HG03457 (cell line): Measurements from ENCODE around the gene RALGAPB.
"Not testable (repeated sequence)": the region's sequence is repeated elsewhere in the genome, so short reads cannot be mapped to it uniquely, and the experiment has no call there.

ENCODE experiments used
- ATAC-seq: cut with Tn5 transposase; IDR thresholded peaks from one replicate; pipeline ENCODE4 v1.9.1; 2021; ENCODE audit warnings: moderate number of reproducible peaks; ENCODE audit not compliant: unreplicated experiment

RALGAPB gene

DNA sequence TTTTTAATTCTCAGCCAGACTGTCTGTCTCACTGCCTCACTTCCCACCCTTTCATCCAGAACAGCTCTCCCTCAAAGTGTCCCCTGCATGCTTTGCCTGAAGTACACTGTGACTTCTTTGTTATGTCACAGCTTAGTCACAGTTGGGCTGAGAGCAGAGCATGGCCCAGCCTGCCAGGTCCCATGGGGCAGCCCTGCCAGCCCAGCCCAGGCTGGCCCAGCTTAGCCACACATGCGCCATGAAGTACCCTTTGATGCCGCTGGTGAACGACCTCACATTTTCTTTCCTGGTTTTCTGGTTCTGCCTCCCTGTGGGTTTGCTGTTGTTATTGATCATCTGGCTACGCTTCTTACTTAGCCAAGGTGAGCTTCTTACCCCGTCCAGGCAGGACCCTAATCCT is 108.4 kb downstream of the RALGAPB start, which contains the start of gene ADIG:
ADIG (plus strand) TSS at position 185 of the 400 bp plus-strand sequence; CDS start at position 239, 54 bp downstream.
- ATAC-seq: no peak

DNA sequence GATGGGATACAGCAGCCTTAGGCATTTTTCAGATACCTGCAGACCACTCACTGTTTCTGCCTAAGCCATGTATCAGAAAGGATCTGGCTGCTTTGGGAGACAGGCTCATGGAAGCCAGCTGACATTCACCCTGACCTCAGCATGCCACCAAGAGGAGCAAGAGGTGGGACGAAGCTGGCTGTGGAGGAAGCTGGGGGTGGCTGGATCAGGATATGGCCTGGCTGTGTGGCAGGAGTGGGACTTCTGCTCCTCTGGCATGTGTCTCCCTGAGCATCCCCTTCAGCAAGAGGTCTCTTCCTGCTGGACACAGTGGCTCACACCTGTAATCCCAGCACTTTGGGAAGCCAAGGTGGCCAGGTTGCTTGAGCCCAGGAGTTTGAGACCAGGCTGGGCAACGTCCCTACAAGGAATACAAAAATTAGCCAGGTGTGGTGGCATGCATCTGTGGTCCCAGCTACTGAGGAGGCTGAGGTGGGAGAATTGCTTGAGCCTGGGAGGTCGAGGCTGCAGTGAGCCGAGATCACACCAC is 109.3 kb downstream of the RALGAPB start:
- no peak for ATAC-seq

DNA sequence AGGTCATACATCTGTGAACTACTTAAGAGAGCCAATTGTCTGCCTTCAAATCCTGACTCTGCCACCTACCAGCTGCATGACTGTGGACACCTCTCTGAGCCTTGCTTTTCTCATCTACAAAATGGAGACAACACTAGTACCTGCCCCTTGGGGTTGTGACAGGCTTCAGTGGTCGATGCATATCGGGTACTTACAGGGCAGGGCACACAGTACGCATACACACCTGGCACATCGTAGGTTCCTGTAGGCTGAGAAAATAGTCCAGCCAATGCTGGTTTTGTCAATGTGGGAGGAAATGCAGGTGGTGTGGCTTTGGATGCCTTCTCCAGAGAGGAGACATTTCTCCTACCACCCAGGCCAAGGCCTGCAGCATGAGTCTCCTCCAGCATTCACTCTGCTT is 110.7 kb downstream of the RALGAPB start:
- ATAC-seq: no peak

DNA sequence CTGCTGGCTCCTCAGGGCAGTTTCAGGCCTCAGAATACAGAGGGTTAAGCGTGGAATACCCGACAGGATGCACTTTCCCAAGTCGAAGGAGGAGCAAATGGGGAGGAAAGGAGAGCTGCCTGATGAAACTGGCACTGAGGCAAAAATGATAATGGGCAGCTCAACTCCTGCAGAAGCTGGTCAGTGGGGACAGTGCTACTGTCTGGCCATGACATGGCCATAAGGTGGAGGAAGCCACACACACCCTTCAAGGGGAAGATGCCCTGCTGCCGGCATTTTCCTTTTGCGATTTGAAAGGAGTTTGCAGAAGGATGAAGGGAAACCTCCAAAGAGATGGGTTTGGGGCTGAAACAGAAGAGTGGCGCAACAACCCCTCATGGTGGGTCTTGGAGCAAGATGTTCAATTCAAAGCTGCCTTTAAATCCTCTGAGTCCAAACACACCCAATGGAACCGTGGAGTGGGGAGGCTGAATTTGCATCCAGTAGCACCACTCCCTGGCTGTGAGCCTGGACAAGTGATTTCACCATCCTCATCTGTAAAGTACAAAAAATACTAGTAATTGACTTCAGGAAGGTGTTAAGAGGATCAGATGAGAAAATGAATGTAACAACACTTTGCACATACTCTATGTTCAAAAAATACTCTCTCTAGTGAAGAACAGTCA is 111.6 kb downstream of the RALGAPB start:
- no peak for ATAC-seq

DNA sequence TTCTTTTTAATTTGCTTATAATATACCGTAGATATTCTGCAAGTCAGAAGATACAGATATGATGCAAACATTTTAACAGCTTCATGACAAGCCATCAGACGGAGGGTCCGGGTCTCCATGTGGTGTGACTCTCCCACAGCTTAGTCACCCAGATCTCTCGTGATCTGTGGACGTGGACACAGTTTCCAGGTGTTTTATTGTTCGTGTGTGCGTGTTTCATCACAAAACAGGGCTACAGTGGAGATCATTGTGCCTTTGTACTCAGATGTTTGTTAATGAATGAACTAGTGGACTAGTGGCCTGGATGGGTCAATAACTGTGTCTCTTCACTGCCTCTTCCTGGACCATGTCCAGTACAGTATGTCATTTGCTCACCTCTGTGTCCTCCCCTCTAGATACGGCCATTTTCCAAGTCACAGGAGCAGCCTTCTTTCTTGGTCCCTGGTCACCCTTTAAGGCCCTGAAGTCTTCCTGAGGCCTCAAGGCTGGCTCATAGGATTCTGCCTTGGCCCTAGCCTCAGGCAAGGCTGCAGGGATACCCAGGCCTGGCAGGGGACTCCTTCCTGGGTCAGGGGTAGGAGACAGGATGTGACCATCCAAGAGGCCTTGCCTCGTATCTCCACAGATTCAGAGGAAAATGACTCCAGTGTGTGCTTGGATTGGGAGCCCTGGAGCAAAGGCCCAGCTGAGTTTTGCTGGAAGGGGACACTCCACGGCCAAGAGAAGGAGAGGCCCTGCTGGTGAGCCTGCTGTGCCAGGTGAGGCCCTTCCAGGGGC is 112.9 kb downstream of the RALGAPB start:
- no peak for ATAC-seq

DNA sequence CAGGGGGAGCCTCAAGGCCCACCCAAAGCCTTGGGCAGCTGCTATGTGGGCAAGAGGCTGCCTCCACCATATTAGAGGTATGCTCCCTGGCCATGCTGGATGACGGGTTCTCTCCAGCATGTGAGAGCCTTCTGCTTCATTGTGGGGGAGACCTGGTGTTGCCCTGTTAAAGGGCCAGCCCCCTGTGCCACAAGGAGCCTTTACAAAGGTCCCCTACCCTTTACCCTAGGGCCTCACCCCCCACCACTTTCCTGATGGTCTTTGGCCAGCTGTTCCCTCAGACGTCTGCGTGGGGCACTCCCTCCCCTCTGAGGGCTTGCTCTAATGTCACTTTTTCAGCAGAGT is 113.5 kb downstream of the RALGAPB start:
- ATAC-seq: no peak

DNA sequence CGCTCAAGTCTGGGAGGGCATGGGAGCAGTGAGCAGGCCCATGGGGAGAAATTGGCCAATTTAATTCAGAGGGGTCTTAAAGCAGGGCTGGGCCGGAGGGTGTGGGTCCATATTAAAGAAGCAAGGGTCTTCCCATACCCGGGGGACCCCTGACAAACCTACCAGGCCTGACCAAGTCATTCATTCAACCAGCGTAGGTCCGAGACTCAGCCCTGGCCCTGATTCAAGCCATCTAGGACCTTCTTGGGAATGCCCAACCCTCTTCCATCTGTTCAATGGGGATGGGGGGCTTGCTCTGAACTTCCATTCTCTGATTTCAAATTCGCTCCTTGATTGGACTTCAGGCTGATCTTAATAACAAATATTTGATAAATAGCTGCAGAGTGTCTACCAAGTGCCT is 115.7 kb downstream of the RALGAPB start:
- ATAC-seq: no peak

DNA sequence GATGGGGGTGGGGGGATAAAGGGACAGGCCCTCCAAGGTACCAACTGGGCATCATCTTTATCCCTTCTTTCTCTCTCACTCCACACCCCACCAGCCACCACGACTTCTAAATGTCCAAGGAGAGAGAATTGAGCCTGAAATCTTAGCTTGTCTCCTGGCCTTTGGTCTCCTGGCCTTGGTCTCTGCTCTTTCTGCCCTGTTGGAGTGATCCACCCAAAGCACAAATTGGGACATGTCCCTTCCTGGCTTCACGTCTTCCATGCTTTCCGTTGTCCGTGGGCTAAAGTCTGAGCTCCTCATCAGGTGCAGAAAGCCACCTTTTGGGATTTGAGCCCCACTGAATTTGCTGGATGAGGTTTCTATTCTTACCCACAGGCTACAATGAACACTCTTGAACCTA is 116.7 kb downstream of the RALGAPB start:
- ATAC-seq: no peak

DNA sequence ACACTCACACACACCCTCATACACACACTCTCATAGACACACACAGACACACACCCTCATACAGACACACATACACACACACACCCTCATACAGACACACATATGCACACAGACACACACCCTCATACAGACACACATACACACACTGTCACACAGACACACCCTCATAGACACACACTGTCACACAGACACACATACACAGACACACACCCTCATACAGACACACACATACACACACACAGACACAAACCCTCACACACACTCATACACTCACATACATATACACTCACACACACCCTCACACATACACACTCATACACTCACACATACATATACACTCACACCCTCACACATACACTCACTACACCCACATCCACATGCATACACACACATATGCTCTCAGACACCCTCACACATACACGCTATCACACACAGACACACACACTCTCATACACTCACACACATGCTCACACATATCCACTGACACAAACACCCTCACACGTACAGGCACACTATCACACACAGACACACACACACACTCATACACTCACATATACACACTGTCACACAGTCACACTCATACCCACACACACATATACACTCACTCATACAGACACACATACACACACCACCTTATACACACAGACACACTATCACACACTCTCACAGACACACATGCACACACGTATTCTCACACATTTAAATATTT is 117.5 kb downstream of the RALGAPB start:
- no peak for ATAC-seq

DNA sequence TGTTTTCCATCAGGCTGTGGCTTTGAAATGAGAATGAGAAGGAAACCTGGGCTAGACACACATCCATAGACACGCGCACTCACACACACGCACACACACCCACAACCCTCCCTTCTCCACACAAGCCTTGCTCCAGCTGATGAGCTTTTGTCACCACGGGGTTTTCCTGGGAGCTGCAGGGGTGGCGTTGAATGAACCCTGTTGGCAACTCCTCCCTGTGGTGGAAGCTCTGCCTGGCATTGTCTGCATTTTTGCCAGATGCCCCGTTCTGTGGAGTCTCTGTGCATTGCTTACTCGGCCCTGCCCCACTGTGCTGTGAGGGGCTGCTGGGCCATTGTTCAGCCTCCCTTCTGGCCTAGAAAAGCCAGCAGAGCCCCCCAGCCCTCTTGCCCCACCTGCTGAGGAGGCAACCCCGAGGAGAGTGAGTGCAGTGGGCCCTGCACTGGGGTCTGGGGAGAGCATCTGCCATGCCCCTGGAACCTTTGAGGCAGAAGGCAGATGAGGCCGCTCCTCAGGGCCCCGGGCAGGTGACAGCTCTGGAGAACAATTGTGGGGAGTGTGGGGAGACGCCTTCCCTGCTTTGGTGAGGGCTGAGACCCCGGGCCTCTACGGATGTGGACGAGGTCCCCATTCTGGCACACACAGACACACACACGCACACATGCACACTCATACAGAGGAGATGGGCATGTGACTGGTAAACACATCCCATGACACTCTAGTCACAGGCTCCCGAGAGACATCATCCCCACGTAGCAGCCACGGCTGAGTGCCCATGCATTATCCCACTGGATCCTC is 118.2 kb downstream of the RALGAPB start:
- no peak for ATAC-seq

DNA sequence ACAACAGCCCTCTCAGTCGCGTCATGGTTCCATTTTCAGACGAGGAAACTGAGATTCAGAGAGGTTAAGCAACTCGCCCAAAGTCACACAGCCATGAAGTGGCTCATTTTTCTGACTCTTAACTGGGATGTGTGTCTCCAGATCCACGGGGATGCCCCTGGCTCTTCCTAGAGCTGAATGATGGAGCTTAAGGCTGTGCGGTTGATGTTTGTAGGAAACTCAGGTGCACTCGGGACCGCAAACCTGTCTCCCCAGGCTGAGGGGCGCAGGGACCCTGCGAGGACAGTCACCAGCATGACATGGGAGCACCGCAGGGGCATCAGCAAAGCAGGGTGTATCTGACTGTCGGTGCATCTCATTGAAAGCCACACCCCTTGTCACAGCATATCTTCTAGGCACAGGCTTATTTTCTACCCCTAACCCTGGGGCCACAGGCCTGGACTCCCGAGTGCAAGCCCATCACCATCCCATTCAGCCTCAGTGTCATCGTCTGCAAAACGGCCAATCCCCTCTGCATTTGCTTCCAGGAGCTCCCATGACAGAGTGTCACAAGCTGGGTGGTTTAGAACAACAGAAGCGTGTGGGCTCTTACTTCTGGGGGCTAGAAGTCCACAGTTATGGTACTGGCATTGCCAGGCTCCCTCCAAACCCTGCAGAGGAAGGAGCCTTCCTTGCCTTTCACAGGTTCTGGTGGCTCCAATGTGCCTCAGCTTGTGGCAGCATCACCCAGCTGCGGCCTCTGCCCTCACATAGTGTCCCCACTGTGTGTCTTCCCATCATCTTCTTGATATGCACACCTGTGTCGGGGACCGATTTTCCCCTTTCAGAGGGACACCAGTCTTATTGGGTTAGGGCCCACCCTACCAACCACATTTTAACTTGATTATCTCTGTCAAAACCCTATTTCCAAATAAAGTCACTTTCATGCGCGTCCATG is 119.1 kb downstream of the RALGAPB start:
- no peak for ATAC-seq

DNA sequence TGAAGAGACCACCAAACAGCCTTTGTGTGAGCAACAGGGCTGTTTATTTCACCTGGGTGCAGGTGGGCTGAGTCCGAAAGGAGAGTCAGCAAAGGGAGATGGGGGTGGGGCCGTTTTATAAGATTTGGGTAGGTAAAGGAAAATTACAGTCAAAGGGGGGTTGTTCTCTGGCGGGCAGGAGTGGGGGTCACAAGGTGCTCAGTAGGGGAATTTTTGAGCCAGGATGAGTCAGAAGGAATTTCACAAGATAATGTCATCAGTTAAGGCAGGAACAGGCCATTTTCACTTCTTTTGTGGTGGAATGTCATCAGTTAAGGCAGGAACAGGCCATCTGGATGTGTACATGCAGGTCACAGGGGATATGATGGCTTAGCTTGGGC is 119.8 kb downstream of the RALGAPB start:
- ATAC-seq: not testable (repeated sequence)

DNA sequence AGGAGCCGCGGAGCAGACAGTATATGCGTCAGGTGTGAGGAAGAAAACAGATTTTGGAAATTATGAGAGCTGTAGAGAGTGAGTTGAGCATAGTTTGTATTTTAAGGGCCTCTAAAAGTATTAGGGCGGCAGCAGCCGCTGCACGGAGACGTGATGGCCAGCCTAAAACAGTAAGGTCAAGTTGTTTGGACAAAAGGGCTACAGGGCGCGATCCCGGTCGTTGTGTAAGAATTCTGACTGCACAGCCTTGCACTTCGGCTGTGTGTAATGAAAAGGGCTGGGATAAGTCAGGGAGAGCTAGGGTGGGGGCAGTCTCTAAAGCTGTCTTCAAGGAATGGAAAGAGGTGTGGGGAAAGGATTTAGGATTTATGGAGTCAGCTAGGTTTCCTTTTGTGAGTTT is 121.6 kb downstream of the RALGAPB start:
- ATAC-seq: not testable (repeated sequence)

DNA sequence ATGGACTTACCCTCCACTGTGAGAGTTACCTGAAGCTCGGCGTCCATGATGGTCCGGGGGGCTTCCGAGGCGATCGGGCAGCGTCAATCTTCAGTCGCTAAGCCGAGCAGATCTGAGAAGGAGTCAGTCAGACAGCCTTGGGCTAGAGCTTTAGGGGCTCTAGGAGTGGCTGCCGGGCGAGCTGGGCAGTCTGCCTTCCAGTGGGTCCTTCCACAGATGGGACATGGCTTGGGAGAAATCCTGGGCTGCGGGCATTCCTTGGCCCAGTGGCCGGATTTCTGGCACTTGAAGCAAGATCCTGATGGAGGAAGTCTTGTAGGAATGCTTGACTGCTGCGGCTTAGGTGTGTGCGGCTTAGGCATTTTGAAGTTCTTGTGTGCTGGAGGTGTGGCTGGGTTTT is 123.2 kb downstream of the RALGAPB start:
- not testable (repeated sequence) for ATAC-seq

DNA sequence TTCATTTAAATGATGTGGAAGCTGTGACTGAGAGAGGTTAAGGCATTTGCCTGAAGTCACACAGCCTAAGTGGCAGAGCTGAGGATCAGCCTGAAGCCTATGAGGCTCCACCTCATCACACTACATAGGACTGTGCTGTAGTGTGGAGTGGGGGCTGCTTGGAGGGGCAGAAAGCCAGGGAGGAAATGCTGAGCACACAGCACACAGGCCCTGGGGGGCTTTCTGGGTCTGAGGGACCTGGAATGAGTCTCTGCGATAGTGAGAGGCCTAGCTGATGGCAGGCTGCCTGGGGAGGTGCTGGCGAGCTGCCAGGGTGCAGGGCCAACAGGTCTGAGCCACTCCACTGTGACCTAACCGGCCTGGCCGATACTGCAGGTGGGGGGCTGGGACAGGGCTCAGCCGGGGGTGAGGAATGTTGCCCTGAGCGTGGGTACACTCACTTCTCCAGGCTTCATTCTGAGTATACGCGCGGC is 126.8 kb downstream of the RALGAPB start:
- ATAC-seq: no peak

DNA sequence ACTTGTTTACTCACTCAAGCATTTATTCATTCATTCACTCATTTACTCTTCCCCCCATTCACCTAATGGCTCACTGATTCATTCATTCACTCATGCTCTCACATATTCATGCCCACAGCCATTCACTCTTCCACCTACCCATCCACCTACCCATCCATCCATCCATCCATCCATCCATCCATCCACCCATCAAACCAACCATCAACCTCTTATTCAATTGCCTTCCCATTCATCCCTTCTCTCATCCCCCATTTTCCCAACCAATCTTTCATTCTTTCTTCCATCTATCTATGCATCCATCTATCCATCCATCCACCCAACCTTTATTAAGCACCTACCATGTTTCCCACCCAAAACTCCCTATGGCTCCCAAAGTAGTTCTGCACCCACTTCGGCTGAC is 127.4 kb downstream of the RALGAPB start:
- ATAC-seq: no peak

DNA sequence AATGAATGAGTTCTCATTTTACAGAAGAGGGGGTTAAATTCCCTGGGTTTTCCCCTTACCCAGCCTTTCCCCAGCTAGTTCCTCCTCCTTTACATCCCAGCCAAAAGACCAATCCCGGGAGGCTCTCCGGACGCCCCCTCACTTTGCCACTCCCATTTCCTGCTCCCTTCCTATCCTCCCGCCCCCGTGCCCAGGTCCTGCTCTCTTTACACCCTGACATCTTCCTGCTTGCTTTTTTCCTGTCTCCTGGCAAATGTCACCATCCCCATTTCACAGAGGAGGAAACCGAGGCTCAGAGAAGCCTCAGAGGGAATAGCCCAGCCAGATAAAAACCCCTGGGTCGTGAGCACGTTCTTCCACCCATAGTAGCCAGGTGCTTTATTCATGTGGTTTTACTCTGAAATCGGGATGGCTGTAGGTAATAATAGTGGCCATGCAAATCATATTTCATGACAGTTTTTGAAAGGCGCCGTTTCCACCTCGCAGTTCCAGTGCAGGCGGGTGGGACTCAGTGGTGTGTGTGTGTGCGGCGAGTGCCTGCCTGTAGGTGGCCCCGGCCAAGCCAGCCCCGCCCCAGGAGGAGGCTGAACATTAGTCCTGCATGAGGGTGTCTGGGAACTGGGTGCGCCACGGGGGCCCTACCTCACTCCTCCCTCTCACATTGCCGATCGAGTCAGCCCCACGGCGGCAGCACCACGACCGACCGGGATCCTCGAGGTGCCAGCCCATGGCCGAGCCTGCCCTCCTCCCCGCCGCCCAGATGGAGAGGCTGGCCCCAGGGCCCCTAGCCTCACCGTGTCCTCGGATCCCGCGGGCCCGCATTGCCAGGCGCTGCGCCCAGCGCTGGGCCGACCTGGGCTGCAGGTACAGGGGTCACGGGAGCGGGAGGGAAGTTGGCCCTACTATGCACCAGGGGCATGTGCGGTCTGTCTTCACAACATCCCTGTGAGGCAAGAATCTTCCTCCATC is 128.9 kb downstream of the RALGAPB start, which contains the start of gene ARHGAP40:
ARHGAP40 (plus strand) TSS at position 594 of the 969 bp plus-strand sequence.
- no peak for ATAC-seq

DNA sequence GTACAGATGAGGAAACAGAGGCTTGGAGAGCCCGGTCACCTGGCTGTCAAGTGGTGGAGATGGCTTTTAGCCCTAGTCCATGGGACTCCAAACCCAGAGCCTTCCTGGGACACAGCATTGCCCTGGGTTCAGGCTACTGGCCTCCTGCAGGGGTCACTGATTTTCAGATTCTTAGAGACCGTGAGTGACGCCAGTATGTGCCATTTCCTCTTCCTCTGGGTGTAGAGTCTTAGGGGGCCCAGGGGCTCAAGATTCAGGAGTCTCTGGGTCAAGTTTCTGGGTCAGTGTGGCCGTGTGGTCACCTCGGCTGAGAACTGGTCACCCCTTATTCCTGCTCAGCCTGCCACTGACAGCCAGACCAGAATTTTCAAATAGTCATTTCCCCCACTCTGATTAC is 129.5 kb downstream of the RALGAPB start:
- no peak for ATAC-seq
